HEK293 (cell line): ENCODE results near the gene SEPTIN3.
A peak's percentile ranks its signal among the peaks of the same experiment; 100 is the strongest.

ENCODE experiments used
- CTCF ChIA-PET: fragments of 350-600 bp; formaldehyde crosslinking; extraction: SDS; loops from one replicate; lab custom pipeline; 2021; ENCODE audit warnings: antibody characterized with exemption; lab: Yijun Ruan, JAX
- POLR2A ChIA-PET: fragments of 300-600 bp; formaldehyde crosslinking; extraction: SDS; loops from one replicate; lab custom pipeline; 2020; ENCODE audit warnings: antibody characterized with exemption, inconsistent platforms; lab: Yijun Ruan, JAX
- H3K27ac ChIP-seq: fragments of 200-500 bp; sonication (Bioruptor generic); 2 replicates; pipeline ENCODE4 v1.5.1; 2014; ENCODE audit warnings: low read depth, low read length, control low read depth, inconsistent platforms; ENCODE audit errors: extremely low read depth
- H3K36me3 ChIP-seq, 2 experiments: fragments of 200-500 bp in 1 of 2; sonication (Bioruptor generic) in 1 of 2; 1 replicate in 1 of 2; 2 replicates in 1 of 2; pipeline ENCODE4 v1.5.1; 2014 to 2017; ENCODE audit warnings: inconsistent platforms in 2 of 2, low read length in 2 of 2; ENCODE audit not compliant: control insufficient read depth in 2 of 2, insufficient read depth in 1 of 2
- H3K4me1 ChIP-seq: fragments of 200-500 bp; sonication (Bioruptor generic); 2 replicates; pipeline ENCODE4 v1.5.1; 2014; ENCODE audit warnings: mild to moderate bottlenecking, low read length, inconsistent platforms; ENCODE audit not compliant: control insufficient read depth, insufficient read depth
- H3K4me3 ChIP-seq: 2 replicates; pipeline ENCODE4 v1.5.1; 2011; ENCODE audit warnings: low read depth, mild to moderate bottlenecking, control low read depth, low read length, moderate library complexity
- H3K9me3 ChIP-seq: fragments of 200-500 bp; sonication (Bioruptor generic); 2 replicates; pipeline ENCODE4 v1.5.1; 2014; ENCODE audit warnings: low read depth, low read length, inconsistent platforms; ENCODE audit not compliant: control insufficient read depth, insufficient read depth
- GLIS2 ChIP-seq: fragments of 450-650 bp; formaldehyde crosslinking; IDR thresholded peaks from 2 replicates; pipeline ENCODE4 v1.5.1; 2016; ENCODE audit warnings: missing biosample characterization, missing genetic modification characterization
- IKZF3 ChIP-seq: fragments of 450-650 bp; IDR thresholded peaks from 2 replicates; pipeline ENCODE4 v1.5.0; 2018; ENCODE audit warnings: missing biosample characterization, mild to moderate bottlenecking, missing genetic modification characterization, moderate library complexity
- KLF9 ChIP-seq: fragments of 450-650 bp; formaldehyde crosslinking; IDR thresholded peaks from 2 replicates; pipeline ENCODE4 v1.5.1; 2016; ENCODE audit warnings: missing biosample characterization, missing genetic modification characterization, low read depth
- OSR2 ChIP-seq: fragments of 450-650 bp; formaldehyde crosslinking; IDR thresholded peaks from 2 replicates; pipeline ENCODE4 v1.5.1; 2016; ENCODE audit warnings: missing biosample characterization, missing genetic modification characterization
- OVOL3 ChIP-seq: fragments of 450-650 bp; formaldehyde crosslinking; IDR thresholded peaks from 2 replicates; pipeline ENCODE4 v1.5.1; 2016; ENCODE audit warnings: missing biosample characterization, missing genetic modification characterization
- SALL2 ChIP-seq: fragments of 450-650 bp; formaldehyde crosslinking; IDR thresholded peaks from 2 replicates; pipeline ENCODE4 v1.5.0; 2017; ENCODE audit warnings: missing biosample characterization, mild to moderate bottlenecking, missing genetic modification characterization, borderline replicate concordance
- WT1 ChIP-seq: fragments of 450-650 bp; formaldehyde crosslinking; IDR thresholded peaks from 2 replicates; pipeline ENCODE4 v1.5.1; 2016; ENCODE audit warnings: missing biosample characterization, missing genetic modification characterization
- ZBTB17 ChIP-seq: fragments of 450-650 bp; formaldehyde crosslinking; IDR thresholded peaks from 2 replicates; pipeline ENCODE4 v1.5.1; 2016; ENCODE audit warnings: missing biosample characterization, missing genetic modification characterization
- ZNF221 ChIP-seq: fragments of 450-650 bp; formaldehyde crosslinking; IDR thresholded peaks from 2 replicates; pipeline ENCODE4 v1.5.1; 2017; ENCODE audit warnings: missing biosample characterization, missing genetic modification characterization, borderline replicate concordance
- ZNF223 ChIP-seq: fragments of 450-650 bp; formaldehyde crosslinking; IDR thresholded peaks from 2 replicates; pipeline ENCODE4 v1.5.1; 2016; ENCODE audit warnings: missing biosample characterization, missing genetic modification characterization
- ZNF302 ChIP-seq: fragments of 450-650 bp; formaldehyde crosslinking; IDR thresholded peaks from 2 replicates; pipeline ENCODE4 v1.5.1; 2016; ENCODE audit warnings: missing biosample characterization, missing genetic modification characterization, low read depth
- ZNF350 ChIP-seq: fragments of 450-650 bp; formaldehyde crosslinking; IDR thresholded peaks from 2 replicates; pipeline ENCODE4 v1.5.0; 2017; ENCODE audit warnings: missing biosample characterization, mild to moderate bottlenecking, missing genetic modification characterization
- ZNF37A ChIP-seq: fragments of 450-650 bp; IDR thresholded peaks from 2 replicates; pipeline ENCODE4 v1.5.1; 2018; ENCODE audit warnings: missing biosample characterization, missing genetic modification characterization
- ZNF404 ChIP-seq: fragments of 450-650 bp; formaldehyde crosslinking; IDR thresholded peaks from 2 replicates; pipeline ENCODE4 v1.5.1; 2017; ENCODE audit warnings: missing biosample characterization, missing genetic modification characterization
- ZNF433 ChIP-seq: fragments of 450-650 bp; formaldehyde crosslinking; IDR thresholded peaks from 2 replicates; pipeline ENCODE4 v1.5.1; 2016; ENCODE audit warnings: missing biosample characterization, missing genetic modification characterization, low read depth
- ZNF544 ChIP-seq: fragments of 450-650 bp; formaldehyde crosslinking; IDR thresholded peaks from 2 replicates; pipeline ENCODE4 v1.5.0; 2017; ENCODE audit warnings: missing biosample characterization, missing genetic modification characterization
- ZNF677 ChIP-seq: fragments of 450-650 bp; IDR thresholded peaks from 2 replicates; pipeline ENCODE4 v1.5.0; 2018; ENCODE audit warnings: missing biosample characterization, mild to moderate bottlenecking, missing genetic modification characterization, moderate library complexity
- ZSCAN23 ChIP-seq: fragments of 450-650 bp; formaldehyde crosslinking; IDR thresholded peaks from 2 replicates; pipeline ENCODE4 v1.5.1; 2016; ENCODE audit warnings: missing biosample characterization, missing genetic modification characterization
- TF ChIP-seq, protein P1 (sequence below): fragments of 450-650 bp; formaldehyde crosslinking; IDR thresholded peaks from 2 replicates; pipeline ENCODE4 v1.5.1; 2016; ENCODE audit warnings: missing biosample characterization, missing genetic modification characterization
- TF ChIP-seq, protein P2 (sequence below): fragments of 450-650 bp; formaldehyde crosslinking; IDR thresholded peaks from 2 replicates; pipeline ENCODE4 v1.5.1; 2016; ENCODE audit warnings: missing biosample characterization, missing genetic modification characterization
- TF ChIP-seq, protein P3 (sequence below): fragments of 450-650 bp; formaldehyde crosslinking; IDR thresholded peaks from 2 replicates; pipeline ENCODE4 v1.5.1; 2016; ENCODE audit warnings: missing biosample characterization, missing genetic modification characterization

Gene SEPTIN3

DNA sequence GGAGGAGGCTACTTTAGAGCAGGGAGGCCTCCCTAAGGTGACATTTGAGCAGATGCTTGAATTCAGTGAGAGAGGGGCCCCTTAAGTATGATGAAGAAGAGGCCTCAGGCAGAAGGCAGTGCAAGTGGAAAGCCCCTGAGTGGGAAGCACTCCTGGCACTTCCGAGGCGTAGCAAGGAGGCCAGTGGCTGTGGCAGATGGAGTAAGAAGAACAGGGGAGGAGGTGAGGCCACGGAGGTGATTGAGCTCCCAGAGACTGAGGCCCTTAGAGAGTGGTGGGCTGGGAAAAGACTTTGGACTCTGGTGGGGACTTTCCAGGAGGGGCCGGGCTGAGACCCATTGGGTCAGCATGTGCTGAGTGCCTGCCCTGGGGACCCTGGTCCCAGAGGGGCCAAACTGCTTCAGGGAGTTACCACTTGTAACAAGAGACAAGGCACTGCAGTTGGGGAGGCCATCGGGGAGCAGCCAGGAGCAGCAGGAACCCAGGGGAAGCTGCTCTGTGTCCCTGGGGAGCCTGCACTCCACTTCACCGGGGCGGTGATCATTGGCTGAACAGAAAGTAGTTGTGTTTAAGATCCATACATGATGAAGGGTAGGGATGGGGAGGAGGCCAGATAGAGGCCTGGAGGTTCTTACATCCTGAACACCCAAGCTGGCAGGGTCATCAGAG is 19.8 kb upstream of the SEPTIN3 start (continued):
- TF ChIP-seq SALL2 (tag by site-specific recombination) = no peak
- TF ChIP-seq ZNF37A (tag by site-specific recombination) = no peak
- no peak for TF ChIP-seq ZNF677 (tag by site-specific recombination)
- peak; percentile 53; the same call in 1 of the 2 replicates for TF ChIP-seq WT1 (tag by site-specific recombination)
- no peak for TF ChIP-seq ZNF302 (tag by site-specific recombination)
- TF ChIP-seq OSR2 = peak; percentile 45; the same call in 1 of the 2 replicates
- TF ChIP-seq ZNF223 (tag by site-specific recombination) = no peak
- no peak for TF ChIP-seq ZSCAN23 (tag by site-specific recombination)
- no peak for TF ChIP-seq IKZF3
- no peak for TF ChIP-seq KLF9 (tag by site-specific recombination)
- peak; percentile 42; the same call in 1 of the 2 replicates for TF ChIP-seq GLIS2

DNA sequence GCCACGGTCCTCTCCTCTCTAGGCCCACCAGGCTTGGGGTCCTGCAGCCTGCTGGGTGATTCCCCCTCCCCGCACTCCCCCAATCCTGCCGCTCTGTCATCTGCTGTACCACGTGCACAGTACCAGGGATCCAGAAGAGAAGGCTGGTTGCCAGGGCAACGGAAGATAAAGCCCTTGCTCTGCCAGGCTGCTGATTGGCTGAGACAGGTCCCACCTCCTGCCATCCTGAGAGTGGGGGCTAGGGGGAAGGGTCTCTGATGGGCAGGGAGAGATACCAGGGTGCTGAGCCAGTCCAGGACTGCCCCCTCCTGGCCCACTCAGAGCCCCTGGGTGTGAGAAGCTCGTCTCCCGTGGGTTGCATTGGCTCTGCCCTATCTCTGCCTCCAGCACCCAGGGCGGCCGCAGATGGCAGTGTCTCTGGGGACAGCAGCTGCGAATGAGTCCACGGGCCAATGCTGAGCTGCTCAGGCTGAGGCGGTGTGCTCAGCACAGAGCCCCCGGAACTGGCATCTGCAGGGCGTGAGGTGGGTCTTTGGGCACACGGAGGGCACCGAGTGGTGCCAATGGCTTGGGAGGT is 17.3 kb upstream of the SEPTIN3 start, which contains the start of gene SMIM45:
SMIM45 (plus strand) TSS at position 253 of the 577 bp plus-strand sequence.
- no peaks in the 10 kb centered on the region for H3K9me3 ChIP-seq
- H3K27ac ChIP-seq = no peak within 1 kb of the TSS
- TF ChIP-seq OVOL3 (tag by site-specific recombination) (no peak), ZNF433 (tag by site-specific recombination) (no peak), ZNF404 (tag by site-specific recombination) (no peak), ZBTB17 (tag by site-specific recombination) (0 out of 2 replicates have a peak, but pooled peaks have one; percentile 25), ZNF350 (tag by site-specific recombination) (no peak), ZNF544 (tag by site-specific recombination) (no peak), ZNF221 (tag by site-specific recombination) (no peak)
- TF ChIP-seq, protein P1, sequence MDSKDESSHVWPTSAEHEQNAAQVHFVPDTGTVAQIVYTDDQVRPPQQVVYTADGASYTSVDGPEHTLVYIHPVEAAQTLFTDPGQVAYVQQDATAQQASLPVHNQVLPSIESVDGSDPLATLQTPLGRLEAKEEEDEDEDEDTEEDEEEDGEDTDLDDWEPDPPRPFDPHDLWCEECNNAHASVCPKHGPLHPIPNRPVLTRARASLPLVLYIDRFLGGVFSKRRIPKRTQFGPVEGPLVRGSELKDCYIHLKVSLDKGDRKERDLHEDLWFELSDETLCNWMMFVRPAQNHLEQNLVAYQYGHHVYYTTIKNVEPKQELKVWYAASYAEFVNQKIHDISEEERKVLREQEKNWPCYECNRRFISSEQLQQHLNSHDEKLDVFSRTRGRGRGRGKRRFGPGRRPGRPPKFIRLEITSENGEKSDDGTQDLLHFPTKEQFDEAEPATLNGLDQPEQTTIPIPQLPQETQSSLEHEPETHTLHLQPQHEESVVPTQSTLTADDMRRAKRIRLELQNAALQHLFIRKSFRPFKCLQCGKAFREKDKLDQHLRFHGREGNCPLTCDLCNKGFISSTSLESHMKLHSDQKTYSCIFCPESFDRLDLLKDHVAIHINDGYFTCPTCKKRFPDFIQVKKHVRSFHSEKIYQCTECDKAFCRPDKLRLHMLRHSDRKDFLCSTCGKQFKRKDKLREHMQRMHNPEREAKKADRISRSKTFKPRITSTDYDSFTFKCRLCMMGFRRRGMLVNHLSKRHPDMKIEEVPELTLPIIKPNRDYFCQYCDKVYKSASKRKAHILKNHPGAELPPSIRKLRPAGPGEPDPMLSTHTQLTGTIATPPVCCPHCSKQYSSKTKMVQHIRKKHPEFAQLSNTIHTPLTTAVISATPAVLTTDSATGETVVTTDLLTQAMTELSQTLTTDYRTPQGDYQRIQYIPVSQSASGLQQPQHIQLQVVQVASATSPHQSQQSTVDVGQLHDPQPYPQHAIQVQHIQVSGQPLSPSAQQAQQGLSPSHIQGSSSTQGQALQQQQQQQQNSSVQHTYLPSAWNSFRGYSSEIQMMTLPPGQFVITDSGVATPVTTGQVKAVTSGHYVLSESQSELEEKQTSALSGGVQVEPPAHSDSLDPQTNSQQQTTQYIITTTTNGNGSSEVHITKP (tag by site-specific recombination) = no peak
- TF ChIP-seq, protein P2, sequence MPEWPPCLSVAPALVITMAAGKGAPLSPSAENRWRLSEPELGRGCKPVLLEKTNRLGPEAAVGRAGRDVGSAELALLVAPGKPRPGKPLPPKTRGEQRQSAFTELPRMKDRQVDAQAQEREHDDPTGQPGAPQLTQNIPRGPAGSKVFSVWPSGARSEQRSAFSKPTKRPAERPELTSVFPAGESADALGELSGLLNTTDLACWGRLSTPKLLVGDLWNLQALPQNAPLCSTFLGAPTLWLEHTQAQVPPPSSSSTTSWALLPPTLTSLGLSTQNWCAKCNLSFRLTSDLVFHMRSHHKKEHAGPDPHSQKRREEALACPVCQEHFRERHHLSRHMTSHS (tag by site-specific recombination) = no peak
- TF ChIP-seq, protein P3, sequence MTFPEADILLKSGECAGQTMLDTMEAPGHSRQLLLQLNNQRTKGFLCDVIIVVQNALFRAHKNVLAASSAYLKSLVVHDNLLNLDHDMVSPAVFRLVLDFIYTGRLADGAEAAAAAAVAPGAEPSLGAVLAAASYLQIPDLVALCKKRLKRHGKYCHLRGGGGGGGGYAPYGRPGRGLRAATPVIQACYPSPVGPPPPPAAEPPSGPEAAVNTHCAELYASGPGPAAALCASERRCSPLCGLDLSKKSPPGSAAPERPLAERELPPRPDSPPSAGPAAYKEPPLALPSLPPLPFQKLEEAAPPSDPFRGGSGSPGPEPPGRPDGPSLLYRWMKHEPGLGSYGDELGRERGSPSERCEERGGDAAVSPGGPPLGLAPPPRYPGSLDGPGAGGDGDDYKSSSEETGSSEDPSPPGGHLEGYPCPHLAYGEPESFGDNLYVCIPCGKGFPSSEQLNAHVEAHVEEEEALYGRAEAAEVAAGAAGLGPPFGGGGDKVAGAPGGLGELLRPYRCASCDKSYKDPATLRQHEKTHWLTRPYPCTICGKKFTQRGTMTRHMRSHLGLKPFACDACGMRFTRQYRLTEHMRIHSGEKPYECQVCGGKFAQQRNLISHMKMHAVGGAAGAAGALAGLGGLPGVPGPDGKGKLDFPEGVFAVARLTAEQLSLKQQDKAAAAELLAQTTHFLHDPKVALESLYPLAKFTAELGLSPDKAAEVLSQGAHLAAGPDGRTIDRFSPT (tag by site-specific recombination) = peak; percentile 58; the same call in 1 of the 2 replicates
- TF ChIP-seq, all 188 proteins: peak for 2
- ChIA-PET POLR2A (no interaction called here), CTCF (interaction anchor here (0.8 to 3.2 kb wide), 2 partner anchors 11 to 13 kb away, joined by 4 to 11 read pairs; no protein-coding TSS in a partner anchor)
- Histone ChIP-seq H3K4me1 (no peaks in the 10 kb centered on the region), H3K36me3 (no peaks in the 10 kb centered on the region; a peak in 1 of 3 replicates), H3K4me3 (no peak within 1 kb of the TSS)
